A549 treated with dexamethasone at 1 μM for 4 hours (cell line): ENCODE data around the gene SPDYE1. TPM values are rescaled to one million over a fixed set of nuclear protein-coding genes. Genes with fewer than 3 reads are reported as not detected.

ENCODE experiments used
- total RNA-seq: library from RNA; stranded (reverse); fragments of 200-300 nt; extraction: Qiagen RNA extraction; gene quantifications from 5 replicates; pipeline ENCODE4 v1.2.3, GENCODE V29; 2022

The SPDYE1 gene
- not detected in 5 replicates for total RNA-seq

GRCh38 chr7:43997532-43997931 lies at the start of gene SPDYE1:
SPDYE1 (plus strand) TSS chr7:43997897; CDS start chr7:43999950, 2,053 bp downstream.

GRCh38 chr7:44044315-44045225 lies 46.9 kb downstream of the SPDYE1 start, which contains the start of gene DBNL:
DBNL (plus strand) TSS chr7:44044702; CDS start chr7:44044738, 36 bp downstream.

Other genes starting within 250 kb of the SPDYE1 start
- gene BLVRA, start 239.2 kb upstream of the SPDYE1 start, total RNA-seq, result 63.7 to 90.7 TPM (median 67.6 TPM) in 5 replicates
- 227 to 251 TPM (median 247 TPM) in 5 replicates for gene MRPS24, start 128.4 kb upstream of the SPDYE1 start, total RNA-seq
- gene URGCP, start 91.3 kb upstream of the SPDYE1 start, total RNA-seq, result 24.7 to 30.4 TPM (median 29.4 TPM) in 5 replicates
- gene UBE2D4, start 71.5 kb upstream of the SPDYE1 start, total RNA-seq, result 8.0 to 11.7 TPM (median 11.0 TPM) in 5 replicates
- gene DBNL, start 46.8 kb downstream of the SPDYE1 start, total RNA-seq, result 61.2 to 73.7 TPM (median 66.3 TPM) in 5 replicates
- gene PGAM2, start 67.7 kb downstream of the SPDYE1 start, total RNA-seq, result not detected in 5 replicates
- 4.3 to 6.8 TPM (median 6.3 TPM) in 5 replicates for gene POLM, start 84.6 kb downstream of the SPDYE1 start, total RNA-seq
- gene AEBP1, start 106.4 kb downstream of the SPDYE1 start, total RNA-seq, result 0.02 TPM in 1 of 5 replicates, not detected in the others
- 138 to 183 TPM (median 176 TPM) in 5 replicates for gene POLD2, start 125.7 kb downstream of the SPDYE1 start, total RNA-seq
- not detected in 5 replicates for gene MYL7, start 143.4 kb downstream of the SPDYE1 start, total RNA-seq
- not detected in 5 replicates for gene GCK, start 191.5 kb downstream of the SPDYE1 start, total RNA-seq
- 108 to 120 TPM (median 114 TPM) in 5 replicates for gene YKT6, start 203.1 kb downstream of the SPDYE1 start, total RNA-seq